Dermis blood vessel endothelial cell (primary cell): Measurements from ENCODE around the gene CYP2R1. TPM values are rescaled to one million over a fixed set of nuclear protein-coding genes. Genes with fewer than 3 reads are reported as not detected.
"Not testable (repeated sequence)": the region's sequence is repeated elsewhere in the genome, so short reads cannot be mapped to it uniquely, and the experiment has no call there.

Experiments
- DNase-seq: peaks from one replicate; pipeline ENCODE4 v3.0.0; 2010
- total RNA-seq: library from RNA; depleted of rRNA; stranded (reverse); fragments of >200 nt; gene quantifications from 2 replicates; pipeline ENCODE4 v1.2.3, GENCODE V29; 2014

CYP2R1 gene
- total RNA-seq, 1 donor from 2014 or later, result 8.7 TPM

DNA sequence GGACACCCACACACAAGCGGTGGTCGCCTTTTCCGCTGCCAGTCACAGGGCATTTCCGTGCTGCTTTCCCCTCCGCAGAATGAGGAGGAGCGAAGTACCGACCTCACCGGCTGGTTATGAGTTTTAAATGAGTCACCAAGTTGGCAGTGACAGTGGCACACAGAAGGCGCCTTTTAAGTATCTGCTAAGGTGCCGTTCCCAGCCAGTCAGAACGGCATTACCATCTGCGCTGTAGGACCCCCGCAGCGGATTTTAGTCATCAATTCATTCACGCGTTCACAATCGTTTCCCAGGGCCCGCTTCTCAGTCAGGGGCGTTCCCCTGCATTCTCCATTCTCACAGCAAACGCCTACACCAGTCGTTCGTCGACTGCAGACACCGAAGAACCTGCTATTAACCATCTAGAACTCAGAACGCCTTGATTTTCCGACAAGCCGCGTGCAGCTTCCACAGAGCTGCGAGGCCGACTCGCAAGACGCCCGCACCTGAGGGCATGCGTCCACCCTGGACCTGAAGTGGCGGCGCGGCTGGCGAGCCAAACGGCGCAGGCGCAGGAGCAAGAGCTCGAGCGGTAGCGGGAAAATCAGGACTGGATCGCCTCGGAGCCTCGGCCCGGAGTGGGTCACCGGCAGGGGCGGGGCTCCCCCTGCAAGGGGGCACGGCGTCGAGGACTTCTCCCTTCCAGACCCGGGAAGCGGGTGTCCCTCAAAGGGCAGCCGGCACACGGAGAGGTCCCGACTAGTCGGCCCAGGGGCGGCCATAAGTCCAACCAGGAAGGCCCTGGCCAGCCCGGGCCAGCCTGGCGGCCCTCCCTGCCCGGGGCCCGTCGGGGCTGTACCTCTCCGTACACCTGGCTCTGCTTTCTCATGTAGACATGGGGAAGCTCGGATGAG, 642 bp downstream of the CYP2R1 start:
- DNase-seq, result peak; percentile 95

- DNase-seq, result no peak
Measured at GRCh38 chr11:14886513-14886912, 5.5 kb downstream of the CYP2R1 start.

GRCh38 chr11:14884667-14885273, 7.3 kb downstream of the CYP2R1 start:
- DNase-seq, result no peak

DNA sequence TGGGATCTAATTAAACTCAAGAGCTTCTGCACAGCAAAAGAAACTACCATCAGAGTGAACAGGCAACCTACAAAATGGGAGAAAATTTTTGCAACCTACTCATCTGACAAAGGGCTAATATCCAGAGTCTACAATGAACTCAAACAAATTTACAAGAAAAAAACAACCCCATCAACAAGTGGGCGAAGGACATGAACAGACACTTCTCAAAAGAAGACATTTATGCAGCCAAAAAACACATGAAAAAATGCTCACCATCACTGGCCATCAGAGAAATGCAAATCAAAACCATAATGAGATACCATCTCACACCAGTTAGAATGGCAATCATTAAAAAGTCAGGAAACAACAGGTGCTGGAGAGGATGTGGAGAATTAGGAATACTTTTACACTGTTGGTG, 8.3 kb downstream of the CYP2R1 start:
- DNase-seq, result not testable (repeated sequence)

GRCh38 chr11:14882196-14882595, 9.8 kb downstream of the CYP2R1 start:
- no peak for DNase-seq

DNA sequence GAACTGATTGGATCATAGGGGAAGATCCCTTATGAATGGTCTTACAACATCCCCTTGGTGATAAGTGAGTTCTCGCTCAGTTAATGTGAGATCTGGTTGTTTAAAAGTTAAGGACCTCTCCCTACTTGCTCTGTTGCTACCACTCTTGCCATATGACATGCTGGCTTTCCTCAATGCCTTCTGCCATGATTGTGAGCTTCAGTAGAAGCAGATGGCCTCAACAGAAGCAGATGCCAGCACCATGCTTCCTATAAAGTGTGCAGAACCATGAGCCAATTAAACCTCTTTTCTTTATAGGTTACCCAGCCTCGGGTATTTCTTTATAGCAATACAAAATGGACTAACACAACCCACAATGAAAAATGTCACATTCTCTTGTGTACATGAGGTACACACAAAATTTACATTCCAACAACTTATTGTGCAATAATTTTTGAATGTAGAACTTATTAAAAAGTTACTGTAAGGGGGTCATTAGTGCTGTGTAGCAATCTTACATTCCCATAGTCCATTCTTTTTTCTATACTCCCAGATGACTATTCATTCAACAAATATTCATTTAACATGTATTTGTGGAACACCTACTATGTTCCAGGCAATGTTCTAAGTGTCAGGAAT, 10.3 kb downstream of the CYP2R1 start:
- no peak for DNase-seq

GRCh38 chr11:14875163-14875562, 16.9 kb downstream of the CYP2R1 start:
- DNase-seq, result no peak

- no peak for DNase-seq
Measured at GRCh38 chr11:14873632-14874031, 18.4 kb downstream of the CYP2R1 start.

GRCh38 chr11:14872032-14872431, 20.0 kb downstream of the CYP2R1 start:
- no peak for DNase-seq

DNA sequence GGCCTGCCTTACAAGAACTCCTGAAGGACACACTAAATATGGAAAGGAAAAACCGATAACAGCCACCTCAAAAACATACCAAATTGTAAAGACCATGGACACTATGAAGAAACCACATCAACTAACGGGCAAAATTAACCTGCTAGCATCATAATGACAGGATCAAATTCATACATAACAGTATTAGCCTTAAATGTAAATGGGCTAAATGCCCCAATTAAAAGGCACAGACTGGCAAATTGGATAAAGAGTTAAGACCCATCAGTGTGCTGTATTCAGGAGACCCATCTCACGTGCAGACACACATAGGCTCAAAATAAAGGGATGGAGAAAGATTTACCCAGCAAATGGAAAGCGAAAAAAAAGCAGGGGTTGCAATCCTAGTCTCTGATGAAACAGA, 28.3 kb downstream of the CYP2R1 start:
- not testable (repeated sequence) for DNase-seq

GRCh38 chr11:14861680-14862079, 30.4 kb downstream of the CYP2R1 start:
- no peak for DNase-seq

DNA sequence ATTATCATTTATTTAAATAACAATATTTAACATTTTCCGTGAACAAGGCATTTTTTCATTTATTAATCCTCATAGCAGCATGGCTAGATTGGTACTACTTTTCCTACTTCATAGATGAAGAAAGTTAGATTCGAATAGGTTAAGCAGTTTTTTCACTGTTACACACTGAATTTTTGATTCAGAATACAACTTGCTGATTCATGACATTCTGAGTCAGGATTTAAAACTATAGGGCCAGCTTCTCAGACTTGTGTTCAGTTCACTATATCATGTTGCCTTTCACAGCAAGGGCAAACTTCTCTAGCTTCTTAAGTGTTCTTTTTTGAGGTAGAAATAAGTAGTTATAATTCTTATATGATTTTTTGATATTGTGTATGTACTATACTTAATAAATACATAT, 31.5 kb downstream of the CYP2R1 start:
- no peak for DNase-seq

GRCh38 chr11:14858404-14858803, 33.6 kb downstream of the CYP2R1 start:
- DNase-seq, result no peak

DNA sequence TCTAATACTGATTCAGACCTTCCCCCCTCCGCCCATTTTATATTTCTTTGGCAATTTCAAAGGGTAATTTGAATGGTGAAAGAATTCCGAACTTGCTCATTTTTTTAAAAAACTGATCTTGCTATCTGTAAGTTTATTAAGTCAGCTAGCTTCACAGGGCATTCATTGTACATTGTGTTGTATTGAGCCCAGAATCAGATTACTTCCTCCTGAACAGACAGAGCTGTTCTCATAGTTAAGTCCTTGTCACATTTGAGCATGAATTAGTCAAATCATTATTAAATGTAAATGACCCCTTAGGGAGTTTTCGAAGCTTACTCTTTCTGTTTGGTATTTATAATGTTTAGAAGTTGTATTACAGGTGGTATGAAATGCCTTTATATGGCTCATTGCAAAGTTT, 34.4 kb downstream of the CYP2R1 start:
- DNase-seq, result no peak

DNA sequence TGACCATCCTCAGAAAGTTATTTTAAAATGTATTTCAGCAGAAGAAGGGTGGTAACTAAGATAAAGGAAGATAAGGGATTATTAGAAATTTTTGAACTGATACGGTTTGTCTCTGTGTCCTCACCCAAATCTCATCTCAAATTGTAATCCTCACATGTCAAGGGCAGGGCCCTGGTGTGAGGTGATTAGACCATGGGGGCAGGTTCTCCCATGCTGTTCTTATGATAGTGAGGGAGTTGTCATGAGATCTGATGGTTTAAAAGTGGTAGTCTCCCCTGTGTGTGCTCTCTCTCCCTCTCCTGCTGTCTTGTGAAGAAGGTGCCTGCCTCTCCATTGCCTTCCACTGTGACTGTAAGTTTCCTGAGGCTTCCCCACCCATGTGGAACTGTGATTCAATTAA, 36.1 kb downstream of the CYP2R1 start:
- no peak for DNase-seq

DNA sequence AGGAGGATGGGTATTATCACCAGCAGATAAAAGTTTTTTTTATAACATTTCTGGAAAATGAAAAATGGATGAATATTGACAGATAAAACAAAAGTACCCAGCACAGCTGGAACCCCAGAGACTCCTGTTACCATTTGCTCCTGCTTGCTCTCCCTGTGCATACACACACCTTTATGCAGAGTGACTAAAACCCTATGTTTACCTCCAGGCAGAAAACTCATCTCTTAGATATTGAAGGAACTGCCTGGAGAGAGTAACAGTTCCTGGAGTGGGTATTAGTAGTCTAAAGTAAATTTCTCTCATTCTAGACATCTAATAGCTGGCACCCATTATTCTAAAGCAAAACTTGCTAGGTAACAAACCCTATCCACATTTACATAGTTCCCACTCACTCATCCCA, 38.0 kb downstream of the CYP2R1 start:
- no peak for DNase-seq

- no peak for DNase-seq
Measured at GRCh38 chr11:14852571-14853177, 39.4 kb downstream of the CYP2R1 start.

DNA sequence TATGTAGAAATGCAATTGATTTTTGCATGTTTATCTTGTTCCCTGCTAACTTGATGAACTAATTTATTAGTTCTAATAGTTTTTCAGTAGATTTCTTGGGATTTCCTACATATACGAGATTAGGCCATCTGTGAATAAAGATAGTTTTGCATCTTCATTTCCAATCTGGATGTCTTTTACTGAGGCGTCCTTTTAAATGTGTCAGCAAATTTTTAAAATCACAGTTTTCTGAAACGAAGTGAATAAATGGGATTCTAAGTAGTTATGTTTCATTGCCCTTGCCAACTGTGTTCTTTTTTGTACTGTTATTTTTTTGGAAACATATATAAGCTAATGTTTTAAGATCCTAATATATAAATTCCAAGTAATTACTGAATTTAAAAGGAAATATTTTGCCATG, 50.0 kb downstream of the CYP2R1 start:
- no peak for DNase-seq

- DNase-seq, result no peak
Measured at GRCh38 chr11:14835496-14836492, 56.2 kb downstream of the CYP2R1 start.
